Activated CD8-positive, alpha-beta memory T cell treated with anti-CD3 and anti-CD28 coated beads, Interleukin-2, amount 10 ng/mL, durations not matched to agents 7 days and 5 days (primary cell): ENCODE results near the gene EVC2. TPM values are rescaled to one million over a fixed set of nuclear protein-coding genes. Genes with fewer than 3 reads are reported as not detected.

Source experiments
- ATAC-seq: fragments of 150-1000 bp; cut with Tn5 transposase; one replicate; pipeline ENCODE4 v1.10.0; 2021; ENCODE audit warnings: moderate library complexity
- CTCF ChIA-PET: fragments of 350-600 bp; sonication (Branson Sonifier 250); formaldehyde crosslinking; loops from one replicate; lab custom pipeline; 2021; ENCODE audit warnings: antibody characterized with exemption; lab: Charles Lee
- DNase-seq: peaks from one replicate; pipeline ENCODE4 v3.0.0-alpha.2; 2020
- H3K27ac Mint-ChIP-seq: one replicate; pipeline ENCODE4 v1.8.0; 2021; ENCODE audit warnings: mild to moderate bottlenecking, mixed read lengths
- H3K27me3 Mint-ChIP-seq: one replicate; pipeline ENCODE4 v1.8.0; 2021; ENCODE audit warnings: mixed read lengths
- H3K36me3 Mint-ChIP-seq: one replicate; pipeline ENCODE4 v1.8.0; 2021; ENCODE audit warnings: mild to moderate bottlenecking, mixed read lengths
- H3K4me1 Mint-ChIP-seq: one replicate; pipeline ENCODE4 v1.8.0; 2021; ENCODE audit warnings: mixed read lengths
- H3K4me3 Mint-ChIP-seq: one replicate; pipeline ENCODE4 v1.8.0; 2021; ENCODE audit warnings: mild to moderate bottlenecking, moderate library complexity, mixed read lengths
- H3K9me3 Mint-ChIP-seq: one replicate; pipeline ENCODE4 v1.8.0; 2022; ENCODE audit warnings: low read depth, mixed read lengths
- total RNA-seq, 2 experiments: library from RNA; stranded (reverse); gene quantifications; one replicate each; pipeline ENCODE4 v1.2.3, GENCODE V29; 2021

EVC2 gene
- total RNA-seq, 2 experiments from 2014 or later = 1.3 to 1.4 TPM

- Mint-ChIP-seq H3K4me1 (no peaks in the 10 kb centered on the region), H3K27ac (no peak overlapping the region), H3K9me3 (no peaks in the 10 kb centered on the region), H3K4me3 (no peak overlapping the region), H3K36me3 (no peaks in the 10 kb centered on the region), H3K27me3 (no peaks in the 10 kb centered on the region)
- CTCF ChIA-PET = no interaction called here
- ATAC-seq = no peak
- no peak for DNase-seq
Measured at GRCh38 chr4:5563856-5564255, 144.5 kb downstream of the EVC2 start.

DNA sequence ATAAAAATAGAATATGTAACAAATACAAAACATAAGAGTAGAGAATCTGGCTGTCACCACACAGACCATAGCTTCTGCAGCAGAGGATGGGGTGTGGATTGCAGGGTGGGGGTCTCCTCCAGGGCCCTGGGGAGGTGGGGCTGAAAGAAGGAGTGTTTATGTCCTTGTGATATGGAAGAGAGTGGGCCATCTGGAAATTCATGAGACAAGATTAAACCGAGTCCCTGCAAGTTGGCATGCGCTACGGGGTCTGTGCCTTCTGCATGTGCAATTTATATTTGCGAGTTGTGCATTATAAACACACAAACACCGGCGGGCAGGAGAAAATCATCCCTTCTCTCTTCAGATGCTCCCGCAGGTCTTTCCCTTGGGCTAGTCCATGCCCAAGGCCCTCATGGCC is 145.9 kb downstream of the EVC2 start:
- H3K4me1 Mint-ChIP-seq = no peaks in the 10 kb centered on the region
- H3K36me3 Mint-ChIP-seq = no peaks in the 10 kb centered on the region
- H3K4me3 Mint-ChIP-seq = no peak overlapping the region
- H3K27ac Mint-ChIP-seq = no peak overlapping the region
- H3K27me3 Mint-ChIP-seq = no peaks in the 10 kb centered on the region
- ATAC-seq (no peak), DNase-seq (no peak)
- CTCF ChIA-PET = no interaction called here
- no peaks in the 10 kb centered on the region for H3K9me3 Mint-ChIP-seq

DNA sequence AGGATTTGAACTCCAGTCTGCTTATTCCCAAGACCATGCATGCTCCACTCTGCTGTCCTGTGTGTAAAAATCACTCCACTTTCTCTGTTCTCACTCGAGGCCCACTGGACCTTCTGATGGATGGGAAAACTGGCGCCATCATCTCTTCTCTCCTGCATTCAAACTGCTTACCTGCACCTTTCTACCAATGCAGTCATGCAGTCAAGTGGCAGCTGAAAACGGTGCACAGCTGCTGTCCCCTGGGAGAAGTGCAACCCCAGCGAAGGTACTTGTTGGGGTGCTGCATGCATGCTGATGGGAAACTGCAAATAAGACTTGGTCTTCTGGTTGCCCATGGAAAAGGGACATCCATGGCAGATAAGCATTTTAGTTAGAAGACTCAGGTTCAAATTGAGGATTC is 147.1 kb downstream of the EVC2 start:
- CTCF ChIA-PET = no interaction called here
- no peak for ATAC-seq

GRCh38 chr4:5558502-5558901 is 149.9 kb downstream of the EVC2 start:
- Mint-ChIP-seq H3K36me3 (no peaks in the 10 kb centered on the region), H3K9me3 (peaks cover 3% of the 10 kb centered on the region), H3K4me1 (no peaks in the 10 kb centered on the region), H3K4me3 (no peak overlapping the region), H3K27ac (no peak overlapping the region), H3K27me3 (no peaks in the 10 kb centered on the region)
- ATAC-seq (no peak), DNase-seq (no peak)
- CTCF ChIA-PET = no interaction called here

More for the DNA sequence above, 147.1 kb downstream of the EVC2 start:
- Mint-ChIP-seq H3K27me3 (no peaks in the 10 kb centered on the region), H3K9me3 (no peaks in the 10 kb centered on the region), H3K36me3 (no peaks in the 10 kb centered on the region), H3K4me3 (no peak overlapping the region), H3K4me1 (no peaks in the 10 kb centered on the region), H3K27ac (no peak overlapping the region)
- DNase-seq = no peak

DNA sequence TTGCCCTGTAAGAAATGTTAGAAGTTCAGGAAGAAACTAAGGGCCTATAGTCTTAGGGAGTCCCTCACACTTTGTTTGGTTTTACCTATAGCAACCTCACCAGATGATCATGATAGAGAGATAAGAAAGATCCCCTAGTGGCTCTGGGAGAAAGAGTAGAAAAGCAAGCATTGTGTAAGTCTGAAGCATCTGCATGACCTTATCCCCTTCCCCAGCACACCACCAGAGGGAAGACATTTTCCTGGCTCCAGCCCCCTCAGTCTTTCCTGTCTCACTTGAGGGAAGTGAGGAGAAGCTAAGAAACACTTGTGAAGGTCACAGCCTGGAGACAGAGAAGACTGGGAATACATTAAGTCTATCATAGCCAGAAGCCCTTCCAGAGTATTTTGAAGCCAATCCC is 154.0 kb downstream of the EVC2 start:
- Mint-ChIP-seq H3K27me3 (no peaks in the 10 kb centered on the region), H3K9me3 (peaks cover 10% of the 10 kb centered on the region), H3K36me3 (no peaks in the 10 kb centered on the region), H3K4me3 (no peak overlapping the region), H3K27ac (no peak overlapping the region), H3K4me1 (no peaks in the 10 kb centered on the region)
- DNase-seq = no peak
- ATAC-seq = no peak
- CTCF ChIA-PET = no interaction called here

DNA sequence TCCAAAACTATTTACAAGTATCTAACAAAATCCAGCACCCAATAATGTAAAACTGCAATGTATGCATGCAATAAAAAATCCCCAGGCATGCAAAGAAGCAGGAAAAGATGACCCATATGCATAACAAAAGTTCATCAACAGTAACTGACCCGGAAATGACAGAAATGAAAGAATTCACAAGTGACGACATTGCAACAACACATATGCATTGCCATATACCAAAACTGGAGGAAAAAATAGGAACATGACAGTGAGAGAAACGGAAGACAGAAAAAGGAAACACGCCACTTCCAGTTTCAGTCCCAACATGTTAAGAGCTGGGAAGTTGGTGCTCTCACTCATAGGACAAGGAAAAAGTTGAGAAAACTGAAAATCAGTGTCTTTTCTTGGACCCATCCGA is 154.6 kb downstream of the EVC2 start:
- Mint-ChIP-seq H3K36me3 (no peaks in the 10 kb centered on the region), H3K27ac (no peak overlapping the region), H3K27me3 (no peaks in the 10 kb centered on the region), H3K4me3 (no peak overlapping the region), H3K9me3 (peaks cover 10% of the 10 kb centered on the region), H3K4me1 (no peaks in the 10 kb centered on the region)
- DNase-seq = no peak
- CTCF ChIA-PET = no interaction called here
- ATAC-seq = no peak

GRCh38 chr4:5552451-5552850 is 155.9 kb downstream of the EVC2 start:
- Mint-ChIP-seq H3K9me3 (peaks cover 10% of the 10 kb centered on the region), H3K4me1 (no peaks in the 10 kb centered on the region), H3K4me3 (no peak overlapping the region), H3K27me3 (no peaks in the 10 kb centered on the region), H3K27ac (no peak overlapping the region), H3K36me3 (no peaks in the 10 kb centered on the region)
- DNase-seq = no peak
- CTCF ChIA-PET = no interaction called here
- no peak for ATAC-seq

DNA sequence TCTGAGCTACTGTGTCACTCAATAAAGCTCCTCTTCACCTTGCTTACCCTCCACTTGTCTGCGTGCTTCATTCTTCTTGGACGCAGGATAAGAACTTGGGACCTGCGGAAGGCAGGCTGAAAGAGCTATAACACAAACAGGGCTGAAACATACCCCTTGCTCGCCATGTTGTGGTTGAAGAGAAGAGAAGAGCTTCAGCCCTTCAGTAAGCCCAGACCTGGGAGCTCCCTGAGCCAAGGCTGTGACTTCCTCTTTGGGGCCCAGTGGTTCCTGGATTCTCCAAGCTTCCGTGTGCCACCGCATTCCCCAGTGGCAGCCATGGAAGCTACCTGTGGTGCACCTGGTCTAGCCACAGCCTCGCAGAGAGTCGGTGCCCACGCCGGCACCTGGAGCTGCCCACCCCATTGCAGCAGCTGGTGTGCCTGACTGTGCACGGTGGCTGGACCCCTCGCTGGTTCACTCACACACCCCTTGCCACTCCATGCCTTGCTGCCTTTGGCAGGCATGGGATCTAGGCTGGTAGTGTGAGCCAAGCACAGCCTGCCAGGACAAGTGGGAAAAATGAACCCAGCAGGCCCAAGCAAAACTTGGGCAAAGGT is 160.6 kb downstream of the EVC2 start:
- Mint-ChIP-seq H3K4me1 (no peaks in the 10 kb centered on the region), H3K27me3 (no peaks in the 10 kb centered on the region), H3K4me3 (no peak overlapping the region), H3K9me3 (peaks cover 8% of the 10 kb centered on the region), H3K36me3 (no peaks in the 10 kb centered on the region), H3K27ac (no peak overlapping the region)
- DNase-seq (no peak), ATAC-seq (no peak)
- CTCF ChIA-PET = no interaction called here

- CTCF ChIA-PET = no interaction called here
- H3K4me1 Mint-ChIP-seq = no peaks in the 10 kb centered on the region
- no peak for ATAC-seq
- DNase-seq = no peak
- H3K27me3 Mint-ChIP-seq = no peaks in the 10 kb centered on the region
- H3K36me3 Mint-ChIP-seq = no peaks in the 10 kb centered on the region
- no peak overlapping the region for H3K27ac Mint-ChIP-seq
- no peak overlapping the region for H3K4me3 Mint-ChIP-seq
- peaks cover 5% of the 10 kb centered on the region for H3K9me3 Mint-ChIP-seq
Measured at GRCh38 chr4:5545271-5545670, 163.1 kb downstream of the EVC2 start.

DNA sequence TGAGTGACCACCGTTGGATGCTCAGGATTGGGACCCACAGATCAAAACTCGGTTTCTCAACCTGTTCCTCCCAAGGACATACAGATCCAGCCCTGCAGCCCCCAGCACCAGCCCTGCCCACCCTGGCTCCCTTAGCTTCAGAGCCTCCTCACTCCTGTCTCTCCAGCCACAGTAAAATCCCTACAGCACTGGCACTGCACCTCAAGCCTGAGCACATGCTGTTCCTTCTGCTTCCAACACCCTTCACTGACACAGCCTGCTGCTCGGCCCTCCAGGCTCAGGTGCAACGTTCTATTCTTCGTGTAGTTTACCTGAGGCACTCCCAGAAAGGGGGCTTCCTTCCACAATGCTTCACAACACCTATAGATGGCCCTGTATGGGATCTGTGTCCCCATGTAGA is 163.6 kb downstream of the EVC2 start:
- no peak for ATAC-seq
- Mint-ChIP-seq H3K27me3 (no peaks in the 10 kb centered on the region), H3K36me3 (no peaks in the 10 kb centered on the region), H3K4me1 (no peaks in the 10 kb centered on the region), H3K4me3 (no peak overlapping the region), H3K9me3 (peaks cover 4% of the 10 kb centered on the region), H3K27ac (no peak overlapping the region)
- DNase-seq = no peak
- CTCF ChIA-PET = no interaction called here

DNA sequence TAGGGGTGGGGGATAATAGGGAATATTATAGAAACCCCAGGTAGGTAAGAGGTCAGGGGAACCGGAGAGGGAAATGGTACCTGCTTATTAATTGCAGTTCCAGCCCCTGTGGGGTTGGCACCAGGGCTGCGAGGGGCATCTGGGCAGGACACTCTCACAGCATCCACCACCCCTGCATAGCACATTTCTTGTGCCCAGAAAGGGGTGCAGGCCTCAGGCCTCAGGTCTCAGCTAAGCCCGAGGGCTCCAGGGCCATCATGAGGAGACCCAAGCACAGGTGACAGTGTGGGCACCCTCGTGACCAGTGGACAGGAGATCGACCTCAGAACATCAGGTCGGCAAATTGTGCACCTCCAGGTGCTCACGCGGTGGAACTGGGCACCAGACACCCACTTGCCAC is 164.7 kb downstream of the EVC2 start:
- H3K36me3 Mint-ChIP-seq = no peaks in the 10 kb centered on the region
- ATAC-seq (no peak), DNase-seq (no peak)
- no peak overlapping the region for H3K27ac Mint-ChIP-seq
- H3K9me3 Mint-ChIP-seq = peaks cover 2% of the 10 kb centered on the region
- H3K4me1 Mint-ChIP-seq = no peaks in the 10 kb centered on the region
- CTCF ChIA-PET = no interaction called here
- H3K27me3 Mint-ChIP-seq = no peaks in the 10 kb centered on the region
- H3K4me3 Mint-ChIP-seq = no peak overlapping the region

DNA sequence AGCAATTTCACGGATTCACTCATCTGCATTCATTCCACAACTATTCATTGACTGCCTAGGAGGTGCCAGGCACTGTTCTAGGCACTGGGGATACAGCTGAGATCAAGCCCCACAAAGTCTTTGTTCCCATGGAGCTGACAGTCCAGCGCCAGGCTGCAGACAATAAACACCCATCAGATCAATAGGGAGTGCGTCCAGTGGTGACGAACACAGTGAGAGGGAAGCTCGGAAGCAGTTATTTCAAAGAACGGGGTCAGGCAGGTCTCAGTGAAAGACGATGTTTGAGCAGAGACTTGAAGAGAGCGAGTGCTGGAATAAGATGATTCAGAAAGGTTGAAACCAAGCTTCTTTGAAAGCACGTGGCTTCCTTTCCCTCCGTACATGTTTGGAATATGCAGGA is 167.2 kb downstream of the EVC2 start:
- no peak for ATAC-seq
- CTCF ChIA-PET = no interaction called here
- H3K27me3 Mint-ChIP-seq = no peaks in the 10 kb centered on the region

DNA sequence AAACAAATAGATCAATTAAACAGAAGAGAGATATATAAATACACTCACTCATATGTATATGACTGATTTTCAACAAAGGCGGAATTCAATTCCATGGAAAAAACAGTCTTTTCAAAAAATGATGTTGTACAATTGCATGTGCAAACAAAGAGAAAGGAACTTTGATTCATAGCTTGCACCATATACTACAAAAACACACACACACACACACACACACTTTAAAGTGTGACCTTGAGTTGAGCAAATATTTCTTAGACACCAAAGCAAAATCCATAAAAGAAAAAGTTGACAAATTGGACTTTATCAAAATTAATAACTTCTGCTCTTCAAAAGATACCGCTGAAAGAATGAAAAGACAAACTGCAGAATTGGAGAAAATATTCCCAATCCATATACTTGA is 168.8 kb downstream of the EVC2 start:
- Mint-ChIP-seq H3K36me3 (no peaks in the 10 kb centered on the region), H3K4me3 (no peak overlapping the region), H3K9me3 (no peaks in the 10 kb centered on the region), H3K27ac (no peak overlapping the region), H3K4me1 (no peaks in the 10 kb centered on the region), H3K27me3 (no peaks in the 10 kb centered on the region)
- ATAC-seq = no peak
- no peak for DNase-seq
- CTCF ChIA-PET = no interaction called here

More for the DNA sequence above, 167.2 kb downstream of the EVC2 start:
- DNase-seq = no peak
- Mint-ChIP-seq H3K4me3 (no peak overlapping the region), H3K36me3 (no peaks in the 10 kb centered on the region), H3K27ac (no peak overlapping the region), H3K9me3 (peaks cover 2% of the 10 kb centered on the region), H3K4me1 (no peaks in the 10 kb centered on the region)

- Mint-ChIP-seq H3K36me3 (no peaks in the 10 kb centered on the region), H3K27ac (no peak overlapping the region), H3K4me3 (no peak overlapping the region), H3K9me3 (peaks cover 13% of the 10 kb centered on the region), H3K27me3 (no peaks in the 10 kb centered on the region), H3K4me1 (no peaks in the 10 kb centered on the region)
- CTCF ChIA-PET = no interaction called here
- DNase-seq (no peak), ATAC-seq (no peak)
Measured at GRCh38 chr4:5532100-5532499, 176.3 kb downstream of the EVC2 start.

DNA sequence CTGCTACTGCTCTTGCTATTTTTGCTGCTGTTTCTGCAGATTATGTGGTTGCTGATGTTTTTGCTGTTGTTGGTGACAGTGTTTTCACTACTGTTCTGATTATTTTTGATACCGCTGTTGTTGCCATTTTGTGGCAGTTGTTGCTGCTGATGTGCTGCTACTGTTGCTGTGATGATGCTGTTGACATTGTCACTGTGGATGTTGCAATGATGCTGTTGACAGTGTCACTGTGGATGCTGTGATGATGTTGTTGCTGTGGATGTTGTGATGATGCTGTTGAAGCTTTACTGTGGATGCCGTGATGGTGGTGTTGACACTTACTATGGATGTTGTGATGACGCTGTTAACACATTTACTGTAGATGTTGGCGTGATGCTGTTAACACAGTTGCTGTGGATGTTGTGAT is 180.3 kb downstream of the EVC2 start:
- Mint-ChIP-seq H3K4me3 (no peak overlapping the region), H3K27me3 (no peaks in the 10 kb centered on the region), H3K9me3 (peaks cover 10% of the 10 kb centered on the region), H3K4me1 (no peaks in the 10 kb centered on the region), H3K36me3 (no peaks in the 10 kb centered on the region), H3K27ac (no peak overlapping the region)
- CTCF ChIA-PET = no interaction called here
- DNase-seq (no peak), ATAC-seq (no peak)
